ENCODE results near the gene LOXL3.
A peak's percentile ranks its signal among the peaks of the same experiment; 100 is the strongest.

LOXL3 gene, protein sequence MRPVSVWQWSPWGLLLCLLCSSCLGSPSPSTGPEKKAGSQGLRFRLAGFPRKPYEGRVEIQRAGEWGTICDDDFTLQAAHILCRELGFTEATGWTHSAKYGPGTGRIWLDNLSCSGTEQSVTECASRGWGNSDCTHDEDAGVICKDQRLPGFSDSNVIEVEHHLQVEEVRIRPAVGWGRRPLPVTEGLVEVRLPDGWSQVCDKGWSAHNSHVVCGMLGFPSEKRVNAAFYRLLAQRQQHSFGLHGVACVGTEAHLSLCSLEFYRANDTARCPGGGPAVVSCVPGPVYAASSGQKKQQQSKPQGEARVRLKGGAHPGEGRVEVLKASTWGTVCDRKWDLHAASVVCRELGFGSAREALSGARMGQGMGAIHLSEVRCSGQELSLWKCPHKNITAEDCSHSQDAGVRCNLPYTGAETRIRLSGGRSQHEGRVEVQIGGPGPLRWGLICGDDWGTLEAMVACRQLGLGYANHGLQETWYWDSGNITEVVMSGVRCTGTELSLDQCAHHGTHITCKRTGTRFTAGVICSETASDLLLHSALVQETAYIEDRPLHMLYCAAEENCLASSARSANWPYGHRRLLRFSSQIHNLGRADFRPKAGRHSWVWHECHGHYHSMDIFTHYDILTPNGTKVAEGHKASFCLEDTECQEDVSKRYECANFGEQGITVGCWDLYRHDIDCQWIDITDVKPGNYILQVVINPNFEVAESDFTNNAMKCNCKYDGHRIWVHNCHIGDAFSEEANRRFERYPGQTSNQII

GRCh38 chr2:74553892-74554819 is at the start of gene LOXL3, which contains the start of gene DOK1:
Gene LOXL3 (minus strand): TSS chr2:74553942. CDS start chr2:74552634, 1,308 bp downstream.
Gene DOK1 (plus strand): TSS chr2:74554720. CDS start chr2:74554755, 35 bp downstream.
- no peak for DNase-seq

GRCh38 chr2:74602586-74603281 is 49.0 kb upstream of the LOXL3 start:
- DNase-seq = no peak

DNA sequence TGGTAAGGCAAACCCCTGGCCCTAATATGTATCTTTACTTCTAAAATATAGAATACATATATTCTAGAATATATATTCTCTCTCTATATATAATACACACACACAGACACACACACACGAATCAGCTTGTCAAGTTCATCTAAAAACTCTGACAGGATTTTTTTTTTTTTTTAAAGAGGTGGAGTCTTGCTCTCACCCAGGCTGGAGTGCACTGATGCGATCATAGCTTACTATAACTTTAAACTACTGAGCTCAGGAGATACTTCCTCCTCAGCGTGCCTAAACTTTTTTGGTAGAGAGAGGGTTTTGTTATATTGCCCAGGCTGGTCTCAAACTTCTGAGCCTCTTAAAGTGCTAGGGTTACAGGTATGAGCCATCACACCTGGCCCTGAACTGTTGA is 45.9 kb upstream of the LOXL3 start:
- DNase-seq = no peak

GRCh38 chr2:74597410-74597809 is 43.7 kb upstream of the LOXL3 start:
- DNase-seq = no peak

DNA sequence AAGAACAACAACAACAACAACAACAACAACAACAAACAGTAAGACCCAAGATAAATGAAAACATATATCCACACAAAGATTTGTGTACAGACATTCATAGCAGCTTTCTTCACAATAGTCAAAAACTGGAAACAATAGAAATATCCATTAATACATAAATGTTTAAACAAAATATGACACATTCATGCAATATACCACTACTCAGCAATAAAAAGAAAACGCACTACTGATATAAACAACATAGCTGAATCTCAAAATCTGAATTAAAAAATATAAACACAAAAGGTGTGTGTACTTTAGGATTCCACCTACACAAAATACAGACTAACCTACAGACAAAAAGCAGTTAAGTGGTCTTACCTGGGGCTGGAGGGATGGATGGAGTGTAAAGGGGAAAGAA is 42.8 kb upstream of the LOXL3 start:
- DNase-seq = no peak

DNA sequence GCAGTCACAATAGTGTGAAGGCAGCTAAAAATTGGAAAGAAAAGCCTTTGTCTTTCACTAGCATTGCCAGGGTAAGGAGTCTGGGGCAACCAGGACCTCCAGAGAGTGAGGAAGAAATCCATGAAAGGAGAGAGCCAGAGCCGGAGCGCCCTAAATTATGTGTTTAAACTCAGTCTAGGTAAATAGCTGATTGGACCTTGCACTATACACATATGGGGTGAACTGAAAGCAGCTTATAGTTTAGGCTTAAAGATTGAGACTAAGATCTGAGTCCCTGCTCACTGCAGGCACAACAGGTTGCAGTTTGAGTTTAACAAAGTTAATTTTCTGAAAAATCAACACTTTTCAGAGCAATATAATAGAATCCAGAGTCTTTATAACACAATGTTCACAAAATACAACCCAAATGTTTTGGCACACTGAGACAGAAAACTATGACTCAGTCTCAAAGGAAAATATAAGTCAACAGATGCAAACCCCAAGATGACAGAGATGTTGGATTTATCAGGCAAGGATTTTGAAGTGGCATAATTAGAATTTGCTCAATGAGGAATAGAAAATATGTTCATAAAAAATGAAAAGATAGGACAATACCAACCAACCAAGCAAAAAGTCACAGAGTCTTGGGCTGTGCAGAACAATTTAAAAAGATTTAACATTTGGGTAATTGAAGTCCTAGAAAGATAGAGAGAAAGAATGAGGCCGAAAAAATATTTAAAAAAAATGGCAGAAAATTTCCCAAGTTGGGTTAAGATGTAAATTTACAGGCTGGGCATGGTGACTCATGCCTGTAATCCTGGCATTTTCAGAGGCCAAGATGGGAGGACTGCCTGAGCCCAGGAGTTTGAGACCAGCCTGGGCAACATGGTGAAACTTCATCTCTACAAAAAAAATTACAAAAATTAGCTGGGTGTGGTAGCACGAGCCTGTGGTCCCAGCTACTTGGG is 40.4 kb upstream of the LOXL3 start:
- no peak for DNase-seq

DNA sequence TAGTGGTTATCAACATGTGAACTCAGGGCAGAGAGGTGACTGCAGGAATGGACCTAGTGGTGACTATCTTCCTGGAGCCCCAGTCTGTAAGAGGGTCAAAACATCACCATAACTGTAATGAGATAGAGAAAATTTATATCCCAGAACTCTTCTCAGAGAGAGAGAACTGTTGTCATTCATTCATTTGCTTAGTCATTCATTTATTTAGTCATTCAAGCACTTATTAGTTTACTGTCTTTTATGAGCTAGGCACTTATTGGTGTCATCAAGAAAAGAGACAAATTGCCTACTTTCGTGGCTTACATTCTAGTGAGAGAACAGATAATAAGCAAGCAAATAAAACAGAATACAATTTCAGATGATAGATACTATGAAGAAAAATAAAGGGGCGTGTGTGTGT is 34.9 kb upstream of the LOXL3 start:
- no peak for DNase-seq

DNA sequence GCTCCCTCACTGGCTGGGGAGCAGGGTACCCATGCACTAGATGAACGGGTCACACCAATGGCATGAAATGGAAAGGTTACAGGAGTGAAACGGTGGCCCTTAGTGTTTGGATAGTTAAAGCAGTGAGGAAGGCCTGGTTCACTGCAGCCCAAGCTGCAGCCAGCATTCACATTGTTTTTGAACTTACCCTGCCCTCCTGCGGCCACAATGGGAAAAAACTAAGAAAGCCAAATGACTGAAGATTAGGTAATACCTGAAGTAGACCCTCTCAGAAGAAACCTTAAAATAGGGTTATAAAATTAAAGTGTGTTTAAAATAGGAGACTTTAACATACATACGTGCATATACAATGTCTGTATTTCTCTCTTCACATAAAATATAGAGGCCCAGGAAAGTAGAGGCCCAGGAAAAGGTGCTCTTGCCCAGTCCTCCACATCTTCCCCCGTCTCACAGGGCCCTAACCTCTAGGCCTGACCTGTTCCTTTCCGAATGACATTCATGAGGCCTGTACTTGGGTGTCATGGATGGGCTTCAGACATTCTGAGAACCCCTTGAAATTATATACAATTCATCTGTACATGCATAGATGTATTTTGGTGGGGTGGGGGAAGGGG is 34.0 kb upstream of the LOXL3 start:
- peak; percentile 26 for DNase-seq

DNA sequence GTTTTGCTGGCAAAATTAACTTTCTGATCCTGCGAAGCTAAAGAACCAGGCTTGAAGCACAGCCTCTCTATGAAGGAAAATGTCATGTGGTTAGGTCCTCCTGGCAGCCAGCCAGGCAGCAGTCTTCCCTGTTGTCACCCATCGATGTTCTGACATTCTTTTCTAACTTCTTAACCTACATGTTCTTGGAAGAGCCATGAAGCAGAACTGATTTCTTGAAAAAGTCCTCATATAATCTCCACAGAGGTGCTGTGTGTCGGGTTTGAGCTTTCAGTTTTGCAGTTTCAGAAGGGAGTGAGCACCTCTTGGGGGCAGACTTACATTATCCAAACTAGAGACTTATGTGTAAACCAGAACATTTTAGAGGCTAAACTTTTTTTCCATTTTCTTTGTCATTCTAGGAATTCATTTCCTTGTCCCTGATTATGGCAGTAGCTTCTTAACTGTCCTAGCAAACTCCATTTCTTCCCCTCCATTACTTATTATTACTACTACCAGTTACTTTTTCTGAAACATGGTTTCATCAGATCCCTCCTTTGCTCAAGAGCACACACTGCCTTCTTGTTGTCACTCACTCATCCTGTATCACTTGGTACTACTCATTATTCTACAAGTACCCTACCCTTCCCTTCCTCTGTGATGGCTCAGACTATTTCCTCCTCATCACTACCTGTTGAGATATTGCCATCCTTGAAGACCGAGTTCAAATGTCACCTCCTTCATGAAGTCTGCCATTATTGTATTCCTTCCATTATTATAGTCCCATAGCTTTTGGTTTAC is 31.9 kb upstream of the LOXL3 start:
- DNase-seq = no peak

DNA sequence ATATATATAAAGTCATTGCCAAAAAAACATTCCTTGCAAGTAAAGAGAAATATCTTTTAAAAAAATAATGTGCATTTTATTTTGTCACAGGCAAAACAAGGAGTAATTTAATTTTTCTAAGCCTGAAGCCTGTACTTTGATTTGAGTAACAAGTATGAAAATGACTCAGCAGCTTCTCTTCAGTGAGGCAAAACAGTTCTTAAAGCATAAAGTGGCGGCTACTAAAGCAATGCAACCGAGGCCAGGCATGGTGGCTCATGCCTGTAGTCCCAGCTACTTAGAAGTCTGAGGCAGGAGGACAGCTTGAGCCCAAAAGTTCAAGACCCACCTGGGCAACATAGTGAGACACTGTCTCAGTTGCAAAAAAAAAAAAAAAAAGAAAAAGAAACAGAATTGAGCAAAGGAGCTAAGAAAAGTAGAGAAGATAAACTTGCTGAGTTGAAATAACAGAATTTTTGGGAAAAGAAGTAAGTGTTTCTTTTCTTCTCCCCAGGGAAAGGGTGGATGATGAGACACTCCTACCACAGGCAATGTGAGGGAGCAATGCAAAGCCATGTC is 30.4 kb upstream of the LOXL3 start:
- DNase-seq = no peak

GRCh38 chr2:74583504-74583903 is 29.8 kb upstream of the LOXL3 start:
- DNase-seq = no peak

DNA sequence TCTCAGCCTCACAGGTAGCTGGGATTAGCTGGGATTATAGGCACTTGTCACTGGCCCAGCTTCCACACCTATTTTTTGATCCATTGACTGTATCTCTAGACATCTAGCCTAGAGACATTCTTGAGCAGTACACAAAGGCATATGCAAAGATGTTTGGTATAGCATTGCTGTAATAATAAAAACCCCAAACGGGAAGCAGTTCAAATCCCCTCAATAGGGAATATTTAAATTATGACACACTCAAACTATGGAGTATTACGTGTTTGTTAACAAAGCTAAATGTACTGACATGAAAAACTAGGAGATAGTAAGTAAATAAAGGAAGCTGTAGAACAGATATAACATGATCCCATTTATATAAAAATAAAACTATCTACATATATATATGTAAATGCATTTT is 28.4 kb upstream of the LOXL3 start:
- DNase-seq = no peak

GRCh38 chr2:74581463-74581862 is 27.7 kb upstream of the LOXL3 start:
- no peak for DNase-seq

GRCh38 chr2:74578408-74578807 is 24.7 kb upstream of the LOXL3 start:
- no peak for DNase-seq

DNA sequence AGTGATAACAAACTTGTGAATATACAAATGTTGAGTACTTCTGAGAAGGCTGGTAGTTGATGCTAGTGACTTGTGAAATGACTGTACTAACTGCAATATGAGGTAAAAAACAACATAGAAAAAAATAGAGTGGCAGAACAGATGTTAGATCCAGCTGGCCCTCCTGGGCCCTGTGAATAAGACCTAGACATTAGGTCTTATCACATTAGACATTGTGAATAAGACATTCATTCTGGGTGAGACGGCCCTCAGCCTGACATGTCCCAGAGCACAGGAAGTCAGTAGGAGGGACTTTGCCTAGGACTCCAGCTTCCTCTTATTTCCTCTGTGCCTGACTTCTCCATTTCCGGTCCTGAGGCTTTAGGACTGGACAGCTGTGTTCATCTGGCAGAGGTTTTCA is 23.7 kb upstream of the LOXL3 start:
- no peak for DNase-seq

GRCh38 chr2:74576863-74577229 is 23.1 kb upstream of the LOXL3 start:
- peak; percentile 68 for DNase-seq

GRCh38 chr2:74576211-74576862 is 22.6 kb upstream of the LOXL3 start:
- DNase-seq = no peak

DNA sequence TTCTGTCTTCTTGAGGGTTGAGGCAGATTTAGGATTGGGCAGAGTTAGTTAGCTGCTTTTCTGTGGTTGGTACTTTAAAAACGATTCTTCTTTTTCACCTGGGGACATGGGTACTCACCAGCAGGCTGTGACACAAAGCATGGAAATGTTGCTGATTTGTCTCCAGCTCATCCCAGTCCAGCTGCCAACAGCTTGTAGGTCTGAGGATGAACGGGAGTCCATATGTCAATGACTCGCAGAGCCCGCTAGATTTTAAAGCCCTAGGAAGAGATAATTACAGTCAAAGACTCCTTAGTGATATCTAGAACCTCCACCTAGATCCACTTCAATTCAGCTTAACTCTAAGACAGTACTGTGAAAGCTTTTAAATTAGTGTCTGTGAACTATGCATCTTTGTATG is 21.6 kb upstream of the LOXL3 start:
- DNase-seq = no peak
